Measurements from ENCODE around the gene TIPRL.
"Not testable (repeated sequence)": the region's sequence is repeated elsewhere in the genome, so short reads cannot be mapped to it uniquely, and the experiment has no call there.

GRCh38 chr1:168207673-168208072, 28.9 kb downstream of the TIPRL start:
- not testable (repeated sequence) for TF ChIP-seq CTCF, POLR2A (IDR thresholded peaks at IDR 0.05)

All from upper lobe of left lung (tissue), 4 donors.